H1 (cell line): ENCODE data around the gene TAF15.

Experiments used
- ASH2L ChIP-seq: fragments of 200-600, 300-600 bp; sonication (generic); IDR thresholded peaks from one replicate; pipeline ENCODE4 v1.7.1; 2017; ENCODE audit warnings: low read length
- CEBPB ChIP-seq: IDR thresholded peaks from 2 replicates; pipeline ENCODE4 v1.6.1; 2012; ENCODE audit warnings: low read depth, low read length
- CHD1 ChIP-seq: IDR thresholded peaks from 2 replicates; pipeline ENCODE4 v1.6.1; 2012; ENCODE audit warnings: low read depth, low read length, improper control_type of control experiment
- CREB1 ChIP-seq: IDR thresholded peaks from 2 replicates; pipeline ENCODE4 v1.6.1; 2012; ENCODE audit warnings: inconsistent platforms
- CTCF ChIP-seq, 3 experiments: IDR thresholded peaks; 1 replicate in 2 of 3; 2 replicates in 1 of 3; pipeline versions ENCODE4 v1.5.1 to v1.6.1; 2011; ENCODE audit warnings: low read length in 3 of 3, mild to moderate bottlenecking in 3 of 3, inconsistent platforms in 2 of 3, low read depth in 1 of 3, moderate library complexity in 1 of 3; ENCODE audit not compliant: insufficient read depth in 1 of 3; ENCODE audit errors: control extremely low read depth in 1 of 3
- EZH2 ChIP-seq: fragments of 200-600 bp; sonication (generic); IDR thresholded peaks from 2 replicates; pipeline ENCODE4 v1.7.1; 2012; ENCODE audit warnings: low read depth, mild to moderate bottlenecking, moderate library complexity, low read length, inconsistent platforms; ENCODE audit not compliant: severe bottlenecking
- GABPA ChIP-seq: IDR thresholded peaks from 2 replicates; pipeline ENCODE4 v1.6.1; 2011; ENCODE audit warnings: mild to moderate bottlenecking, low read length, moderate library complexity, borderline replicate concordance; ENCODE audit not compliant: insufficient read depth
- MAFK ChIP-seq: IDR thresholded peaks from 2 replicates; pipeline ENCODE4 v1.6.1; 2012; ENCODE audit warnings: low read depth, mild to moderate bottlenecking, improper control_type of control experiment, low read length
- POLR2AphosphoS5 ChIP-seq: IDR thresholded peaks from 2 replicates; pipeline ENCODE4 v1.6.1; 2011; ENCODE audit warnings: low read depth, low read length
- TCF12 ChIP-seq: IDR thresholded peaks from 2 replicates; pipeline ENCODE4 v1.6.1; 2011; ENCODE audit warnings: low read depth, mild to moderate bottlenecking, low read length

GRCh38 chr17:35847006-35847405 lies 37.7 kb downstream of the TAF15 start:
- no peak for TF ChIP-seq POLR2AphosphoS5
- TF ChIP-seq CHD1 = no peak
- TF ChIP-seq ASH2L = no peak
- no peak for TF ChIP-seq TCF12
- no peak for TF ChIP-seq CTCF (IDR thresholded peaks at IDR 0.05; ENCODE audit: control extremely low read depth in 1 of 3, insufficient read depth in 1 of 3, low read depth in 1 of 3, low read length in 3 of 3)
- TF ChIP-seq GABPA = no peak
- TF ChIP-seq CREB1 = no peak
- no peak for TF ChIP-seq MAFK
- no peak for TF ChIP-seq CEBPB
- TF ChIP-seq EZH2 = no peak
